Measurements from ENCODE around the gene ATP12A. TPM values are rescaled to one million over a fixed set of nuclear protein-coding genes. Genes with fewer than 3 reads are reported as not detected.

The ATP12A gene
- total and polyA plus RNA-seq, 9 donors, result 0.05 TPM; not detected in 8

DNA sequence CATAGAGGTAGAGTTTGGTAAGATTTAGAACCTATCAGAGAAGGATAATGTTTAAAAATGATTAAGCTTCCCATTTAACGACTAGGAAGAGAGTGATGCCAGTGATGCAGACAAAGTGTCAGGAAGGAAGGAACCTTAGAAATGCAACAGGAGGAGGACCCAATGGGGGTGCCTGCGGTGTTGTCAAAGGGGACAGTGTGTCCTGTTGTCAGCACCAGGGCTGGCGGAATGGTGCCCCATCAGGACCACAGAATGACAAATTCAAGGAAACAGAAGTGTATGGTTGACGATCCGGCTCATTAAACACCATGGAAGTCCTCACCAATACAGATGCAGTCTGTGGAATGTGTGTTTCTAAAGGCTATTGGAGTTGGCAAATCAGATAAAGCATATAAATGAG is 19.3 kb downstream of the ATP12A start:
- WGBS, 3 donors, result 82 to 89% (median 84%) methylated on average over 5 of the region's 5 CpGs
- H3K27me3 ChIP-seq, result no peaks in the 10 kb centered on the region
- no peak overlapping the region for H3K27ac ChIP-seq
- H3K36me3 ChIP-seq, result no peaks in the 10 kb centered on the region
- intact Hi-C loops (cut with DNase I), result no loop called here
- H3K9me3 ChIP-seq, result no peaks in the 10 kb centered on the region
- H3K4me3 ChIP-seq, result no peak overlapping the region
- H3K4me1 ChIP-seq (ENCODE audit: insufficient read depth), result no peaks in the 10 kb centered on the region
- no peak for DNase-seq
- no peak for TF ChIP-seq EP300 (IDR thresholded peaks at IDR 0.05)
- TF ChIP-seq, protein P1, sequence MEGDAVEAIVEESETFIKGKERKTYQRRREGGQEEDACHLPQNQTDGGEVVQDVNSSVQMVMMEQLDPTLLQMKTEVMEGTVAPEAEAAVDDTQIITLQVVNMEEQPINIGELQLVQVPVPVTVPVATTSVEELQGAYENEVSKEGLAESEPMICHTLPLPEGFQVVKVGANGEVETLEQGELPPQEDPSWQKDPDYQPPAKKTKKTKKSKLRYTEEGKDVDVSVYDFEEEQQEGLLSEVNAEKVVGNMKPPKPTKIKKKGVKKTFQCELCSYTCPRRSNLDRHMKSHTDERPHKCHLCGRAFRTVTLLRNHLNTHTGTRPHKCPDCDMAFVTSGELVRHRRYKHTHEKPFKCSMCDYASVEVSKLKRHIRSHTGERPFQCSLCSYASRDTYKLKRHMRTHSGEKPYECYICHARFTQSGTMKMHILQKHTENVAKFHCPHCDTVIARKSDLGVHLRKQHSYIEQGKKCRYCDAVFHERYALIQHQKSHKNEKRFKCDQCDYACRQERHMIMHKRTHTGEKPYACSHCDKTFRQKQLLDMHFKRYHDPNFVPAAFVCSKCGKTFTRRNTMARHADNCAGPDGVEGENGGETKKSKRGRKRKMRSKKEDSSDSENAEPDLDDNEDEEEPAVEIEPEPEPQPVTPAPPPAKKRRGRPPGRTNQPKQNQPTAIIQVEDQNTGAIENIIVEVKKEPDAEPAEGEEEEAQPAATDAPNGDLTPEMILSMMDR (IDR thresholded peaks at IDR 0.05), result no peak
- TF ChIP-seq POLR2A (IDR thresholded peaks at IDR 0.05), result no peak

GRCh38 chr13:24700539-24700938 is 20.3 kb downstream of the ATP12A start:
- H3K4me1 ChIP-seq (ENCODE audit: insufficient read depth), result no peaks in the 10 kb centered on the region
- no peaks in the 10 kb centered on the region for H3K36me3 ChIP-seq
- intact Hi-C loops (cut with DNase I), result no loop called here
- no peak overlapping the region for H3K27ac ChIP-seq
- H3K9me3 ChIP-seq, result no peaks in the 10 kb centered on the region
- no peaks in the 10 kb centered on the region for H3K27me3 ChIP-seq
- H3K4me3 ChIP-seq, result no peak overlapping the region
- TF ChIP-seq, protein P1 (IDR thresholded peaks at IDR 0.05), result no peak
- TF ChIP-seq POLR2A (IDR thresholded peaks at IDR 0.05), result no peak
- TF ChIP-seq EP300 (IDR thresholded peaks at IDR 0.05), result no peak
- 81 to 89% (median 83%) methylated on average over 8 of the region's 8 CpGs for WGBS, 3 donors
- DNase-seq, result no peak

DNA sequence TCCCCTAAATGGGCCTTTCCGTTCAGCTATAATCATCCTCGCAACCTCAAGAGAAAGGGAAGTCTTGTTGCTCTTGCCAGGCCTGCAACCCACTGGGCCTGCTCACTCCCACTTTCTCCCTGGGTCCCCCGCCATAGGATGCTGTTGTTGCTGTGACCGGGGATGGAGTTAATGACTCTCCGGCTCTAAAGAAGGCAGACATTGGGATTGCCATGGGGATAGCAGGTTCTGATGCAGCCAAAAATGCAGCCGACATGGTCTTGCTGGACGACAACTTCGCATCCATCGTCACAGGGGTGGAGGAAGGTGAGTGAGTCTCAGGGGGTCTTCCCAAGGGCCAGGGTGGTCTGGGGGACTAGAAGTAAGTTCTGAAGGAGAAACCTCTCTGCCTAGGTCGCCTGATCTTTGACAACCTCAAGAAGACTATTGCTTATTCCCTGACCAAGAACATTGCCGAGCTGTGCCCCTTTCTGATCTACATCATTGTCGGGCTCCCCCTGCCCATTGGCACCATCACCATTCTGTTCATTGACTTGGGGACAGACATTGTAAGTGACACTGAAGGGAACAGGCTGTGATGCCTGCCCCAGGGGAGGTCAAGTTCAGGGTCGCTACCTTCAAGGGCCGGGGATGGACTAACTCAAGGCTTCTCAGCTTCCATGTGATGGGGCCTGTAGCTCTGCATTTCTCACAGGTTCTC is 26.8 kb downstream of the ATP12A start:
- 86 to 91% (median 88%) methylated on average over 14 of the region's 14 CpGs for WGBS, 3 donors
- intact Hi-C loops (cut with DNase I), result no loop called here

GRCh38 chr13:24709186-24709913 is 29.1 kb downstream of the ATP12A start:
- Histone ChIP-seq H3K27me3 (no peaks in the 10 kb centered on the region), H3K4me1 (ENCODE audit: insufficient read depth) (no peaks in the 10 kb centered on the region), H3K27ac (no peak overlapping the region), H3K4me3 (no peak overlapping the region), H3K36me3 (no peaks in the 10 kb centered on the region), H3K9me3 (no peaks in the 10 kb centered on the region)
- no peak for DNase-seq
- TF ChIP-seq POLR2A (IDR thresholded peaks at IDR 0.05), result no peak
- no peak for TF ChIP-seq EP300 (IDR thresholded peaks at IDR 0.05)
- TF ChIP-seq, protein P1 (IDR thresholded peaks at IDR 0.05), result no peak
- 78 to 84% (median 82%) methylated on average over 18 of the region's 18 CpGs for WGBS, 3 donors
- intact Hi-C loops (cut with DNase I), result no loop called here

More for the DNA sequence above, 26.8 kb downstream of the ATP12A start:
- Histone ChIP-seq H3K27me3 (no peaks in the 10 kb centered on the region), H3K4me3 (no peak overlapping the region), H3K27ac (no peak overlapping the region), H3K9me3 (no peaks in the 10 kb centered on the region), H3K36me3 (no peaks in the 10 kb centered on the region), H3K4me1 (ENCODE audit: insufficient read depth) (no peaks in the 10 kb centered on the region)
- TF ChIP-seq, protein P1 (IDR thresholded peaks at IDR 0.05), result no peak
- TF ChIP-seq EP300 (IDR thresholded peaks at IDR 0.05) (no peak), POLR2A (IDR thresholded peaks at IDR 0.05) (no peak)
- no peak for DNase-seq

Measured in ovary (tissue), 9 donors.